Sigmoid colon (tissue), 4 donors: ENCODE measurements around the gene ST6GALNAC1.

Experiments
- CTCF ChIP-seq, 4 experiments: fragments of 450-650 bp in 3 of 4; fragments of 200-600 bp in 1 of 4; IDR thresholded peaks; one replicate each; pipeline ENCODE4 v1.5.1; 2016 to 2019; ENCODE audit warnings: antibody characterized with exemption in 4 of 4, mild to moderate bottlenecking in 3 of 4, moderate library complexity in 2 of 4
- POLR2A ChIP-seq, 2 donors: fragments of 450-650 bp; IDR thresholded peaks; one replicate each; pipeline ENCODE4 v1.6.1; 2016; ENCODE audit warnings: antibody characterized with exemption in 2 of 2, mild to moderate bottlenecking in 2 of 2, moderate library complexity in 2 of 2
- POLR2AphosphoS5 ChIP-seq, 4 donors: sonication (generic); formaldehyde crosslinking; IDR thresholded peaks; one replicate each; pipeline ENCODE4 v1.6.1; 2017; ENCODE audit warnings: antibody characterized with exemption in 4 of 4

GRCh38 chr17:76667786-76668453 is 24.4 kb upstream of the ST6GALNAC1 start:
- TF ChIP-seq CTCF (IDR thresholded peaks at IDR 0.05), result no peak
- no peak for TF ChIP-seq POLR2A (IDR thresholded peaks at IDR 0.05)
- TF ChIP-seq POLR2AphosphoS5 (IDR thresholded peaks at IDR 0.05), result no peak
